ENCODE measurements around the gene ZSWIM5. TPM values are rescaled to one million over a fixed set of nuclear protein-coding genes. Genes with fewer than 3 reads are reported as not detected.

Gene ZSWIM5
- total and polyA plus RNA-seq, 2 of the 8 experiments (the other 6 are each of a cell fraction or from before 2014, with no cell fraction given) = 2.5 to 3.9 TPM

DNA sequence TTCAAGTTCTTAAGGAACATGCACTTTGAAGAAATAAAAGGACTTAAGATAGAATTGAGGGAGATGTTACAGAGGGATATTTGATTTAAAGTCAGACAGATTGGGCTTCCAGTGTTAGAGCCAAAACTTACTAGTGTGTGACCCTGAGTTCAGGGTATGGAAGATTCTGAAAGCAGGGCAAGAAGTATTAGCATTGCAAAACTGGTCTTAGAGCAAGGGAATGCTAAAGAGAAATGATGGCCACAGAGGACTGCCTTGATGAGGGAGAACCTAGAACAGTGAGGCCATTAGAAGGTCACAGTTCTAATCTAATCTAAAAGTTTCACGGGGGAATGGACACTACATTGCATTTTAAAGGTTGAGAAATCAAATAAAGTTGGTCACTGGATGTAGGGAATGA is 148.9 kb downstream of the ZSWIM5 start:
- Histone ChIP-seq H4K20me1 (replicated peaks in 1 of 2; ENCODE audit: control insufficient read depth in 1 of 2, insufficient read depth in 2 of 2, low read length in 2 of 2) (no peaks in the 10 kb centered on the region), H3K27ac (ENCODE audit: low read depth, low read length) (no peak overlapping the region), H4K91ac (replicated peaks; ENCODE audit: insufficient read length, low read length) (no peak overlapping the region), H3K79me1 (ENCODE audit: low read depth, low read length) (no peaks in the 10 kb centered on the region), H4K8ac (ENCODE audit: extremely low read depth, insufficient read depth, low read length) (no peak overlapping the region), H2BK20ac (ENCODE audit: low read length) (no peak overlapping the region), H2BK12ac (ENCODE audit: low read depth, low read length) (no peak overlapping the region), H2AK5ac (ENCODE audit: low read depth, low read length) (no peak overlapping the region), H3K36me3 (ENCODE audit: control insufficient read depth in 2 of 4, insufficient read depth in 4 of 4, low read length in 3 of 4) (no peaks in the 10 kb centered on the region), H3K9ac (replicated peaks in 1 of 4; ENCODE audit: extremely low read depth in 1 of 4, low read depth in 3 of 4, low read length in 3 of 4) (no peak overlapping the region), H2BK120ac (replicated peaks; ENCODE audit: low read depth, low read length) (no peak overlapping the region), H3K23me2 (ENCODE audit: low read depth, low read length) (no peaks in the 10 kb centered on the region), H3K4me1 (replicated peaks in 1 of 4; ENCODE audit: control insufficient read depth in 3 of 4, insufficient read depth in 4 of 4, low read length in 3 of 4) (peaks cover 0 to 2% (median 0%) of the 10 kb centered on the region in 4 experiments; a peak in 1 of 7 replicates), H3K4me3 (ENCODE audit: extremely low read depth in 1 of 4, insufficient read depth in 2 of 4, low read depth in 3 of 4, low read length in 4 of 4) (no peak overlapping the region), H2BK5ac (ENCODE audit: low read depth, low read length) (no peak overlapping the region), H4K5ac (ENCODE audit: insufficient read length, low read depth, low read length) (no peak overlapping the region), H3K56ac (replicated peaks; ENCODE audit: insufficient read length, low read depth, low read length) (no peak overlapping the region), H3K4me2 (ENCODE audit: insufficient read depth in 1 of 2, low read depth in 2 of 2, low read length in 2 of 2) (no peak overlapping the region), H3K18ac (ENCODE audit: extremely low read depth, low read length) (no peak overlapping the region), H3K79me2 (ENCODE audit: control insufficient read depth in 1 of 2, insufficient read depth in 2 of 2, low read length in 2 of 2) (no peaks in the 10 kb centered on the region), H2AFZ (ENCODE audit: low read length) (no peak overlapping the region), H3K4ac (replicated peaks; ENCODE audit: insufficient read length, low read depth, low read length) (no peak overlapping the region), H3K23ac (ENCODE audit: insufficient read length) (no peak overlapping the region), H3K9me3 (ENCODE audit: insufficient read depth in 2 of 2, low read depth in 1 of 2, low read length in 1 of 2) (no peaks in the 10 kb centered on the region), H3K27me3 (replicated peaks in 1 of 4; ENCODE audit: control insufficient read depth in 3 of 4, extremely low read depth in 1 of 4, insufficient read depth in 3 of 4, low read length in 3 of 4) (no peaks in the 10 kb centered on the region), H3K14ac (ENCODE audit: insufficient read length) (no peak overlapping the region), H2BK15ac (ENCODE audit: low read length) (no peak overlapping the region)
- TF ChIP-seq YY1 (IDR thresholded peaks at IDR 0.05; ENCODE audit: low read depth, low read length) (no peak), CBX8 (IDR thresholded peaks at IDR 0.05; ENCODE audit: borderline replicate concordance, low read depth, low read length) (no peak), JUND (IDR thresholded peaks at IDR 0.05; ENCODE audit: low read length) (no peak)
- WGBS, 2 experiments (ENCODE audit: extremely low coverage in 1 of 2, insufficient coverage in 1 of 2, insufficient read length in 1 of 2, insufficient replicate concordance in 2 of 2, low coverage in 1 of 2, low lambda C conversion rate in 2 of 2, missing lambda C conversion rate in 1 of 2) = 80% methylated on average over 1 of the region's 1 CpG; no CpG with 5 or more reads in 1 of the 2 experiments
- FAIRE-seq = no peak
- no peak for DNase-seq (ENCODE audit: low read depth in 1 of 2, low spot score in 2 of 2)
- ChIA-PET POLR2A (ENCODE audit: partially characterized antibody) (no interaction called here), CTCF (ENCODE audit: partially characterized antibody) (no interaction called here)
